OCI-LY1 (cell line): Measurements from ENCODE around the gene JUND.

Source experiments
- H2AFZ ChIP-seq: fragments of 200-600 bp; sonication (generic), shearing (Covaris generic); 2 replicates; pipeline ENCODE4 v1.6.0; 2014; ENCODE audit warnings: antibody characterized with exemption, mild to moderate bottlenecking, low read length
- H3F3A ChIP-seq: fragments of 200-600 bp; sonication (generic), shearing (Covaris generic); 2 replicates; pipeline ENCODE4 v1.6.0; 2014; ENCODE audit warnings: mild to moderate bottlenecking, antibody characterized with exemption, low read length, moderate library complexity; ENCODE audit not compliant: insufficient read depth
- H3K27ac ChIP-seq: fragments of 200-600 bp; sonication (generic); 2 replicates; pipeline ENCODE4 v1.5.1; 2014; ENCODE audit warnings: low read length, mixed run types, mild to moderate bottlenecking, low read depth; ENCODE audit not compliant: poor library complexity, severe bottlenecking
- H3K27me3 ChIP-seq: fragments of 200-600 bp; sonication (generic); 2 replicates; pipeline ENCODE4 v1.6.0; 2014; ENCODE audit warnings: antibody characterized with exemption, mild to moderate bottlenecking, low read length, moderate library complexity; ENCODE audit not compliant: insufficient read depth
- H3K36me3 ChIP-seq: fragments of 200-600 bp; sonication (generic); 2 replicates; pipeline ENCODE4 v1.6.1; 2014; ENCODE audit warnings: mild to moderate bottlenecking, antibody characterized with exemption, low read length, moderate library complexity, mixed read lengths; ENCODE audit not compliant: insufficient read depth
- H3K4me1 ChIP-seq: fragments of 200-600 bp; sonication (generic); 2 replicates; pipeline ENCODE4 v1.5.1; 2014; ENCODE audit warnings: mild to moderate bottlenecking, low read length, moderate library complexity; ENCODE audit not compliant: insufficient read depth, severe bottlenecking
- H3K4me2 ChIP-seq: fragments of 200-600 bp; sonication (generic), shearing (Covaris generic); 2 replicates; pipeline ENCODE4 v1.6.1; 2014; ENCODE audit warnings: low read length
- H3K4me3 ChIP-seq: fragments of 200-600 bp; sonication (generic); 2 replicates; pipeline ENCODE4 v1.5.1; 2014; ENCODE audit warnings: low read length, low read depth, mild to moderate bottlenecking, mixed read lengths; ENCODE audit not compliant: poor library complexity, severe bottlenecking
- H3K79me2 ChIP-seq: fragments of 200-600 bp; shearing (Covaris generic); 2 replicates; pipeline ENCODE4 v1.6.1; 2016; ENCODE audit warnings: mixed run types, low read length, mixed read lengths; ENCODE audit not compliant: insufficient read depth
- H3K9ac ChIP-seq: fragments of 200-600 bp; sonication (generic), shearing (Covaris generic); 2 replicates; pipeline ENCODE4 v1.6.1; 2014; ENCODE audit warnings: mild to moderate bottlenecking, low read length, mixed read lengths
- H3K9me2 ChIP-seq: fragments of 200-600 bp; sonication (generic), shearing (Covaris generic); 2 replicates; pipeline ENCODE4 v1.6.1; 2014; ENCODE audit warnings: low read depth, mild to moderate bottlenecking, low read length, mixed read lengths
- H3K9me3 ChIP-seq: fragments of 200-600 bp; shearing (Covaris generic); 2 replicates; pipeline ENCODE4 v1.6.1; 2014; ENCODE audit warnings: low read length, mixed read lengths
- H4K20me1 ChIP-seq: fragments of 200-600 bp; sonication (generic), shearing (Covaris generic); 2 replicates; pipeline ENCODE4 v1.6.0; 2016; ENCODE audit warnings: mild to moderate bottlenecking, low read length; ENCODE audit not compliant: insufficient read depth
- EZH2 ChIP-seq: fragments of 200-600 bp; sonication (generic), shearing (Covaris generic); IDR thresholded peaks from 2 replicates; pipeline ENCODE4 v1.8.0; 2017; ENCODE audit warnings: borderline replicate concordance, mixed run types, mild to moderate bottlenecking, antibody characterized with exemption, low read length, moderate library complexity, mixed read lengths
- TF ChIP-seq, protein P1 (sequence below): fragments of 200-600 bp; sonication (generic), shearing (Covaris generic); IDR thresholded peaks from 2 replicates; pipeline ENCODE4 v1.5.1; 2017; ENCODE audit warnings: mild to moderate bottlenecking, antibody characterized with exemption, low read length, moderate library complexity, mixed read lengths

The JUND gene

DNA sequence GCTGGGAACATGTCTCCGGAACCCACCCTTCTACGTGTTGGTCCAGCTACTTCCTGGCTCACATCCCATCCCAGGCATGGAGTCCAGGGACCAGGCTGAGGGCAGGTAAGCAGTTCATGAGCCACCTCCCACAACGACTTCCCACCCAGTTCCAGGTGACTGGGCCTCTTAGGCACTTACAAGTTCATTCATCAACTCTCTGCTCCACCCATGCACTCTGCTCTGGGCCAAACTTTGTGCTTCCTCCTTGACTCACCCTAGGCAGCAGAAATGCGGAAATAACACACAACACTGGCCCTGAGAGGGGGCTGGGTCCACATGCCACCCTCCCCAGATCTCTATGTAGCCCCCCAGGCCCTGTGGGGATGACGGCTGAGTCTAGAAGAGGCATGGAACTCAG lies 27.7 kb downstream of the JUND start:
- H3K4me2 ChIP-seq, result no peak overlapping the region
- no peaks in the 10 kb centered on the region for H3K9me3 ChIP-seq
- 0 out of 2 replicates have a peak, but pooled peaks cover 5% of the 10 kb centered on the region for H3F3A ChIP-seq
- peaks cover 20% of the 10 kb centered on the region for H3K4me1 ChIP-seq
- H2AFZ ChIP-seq, result no peak overlapping the region
- TF ChIP-seq, protein P1, sequence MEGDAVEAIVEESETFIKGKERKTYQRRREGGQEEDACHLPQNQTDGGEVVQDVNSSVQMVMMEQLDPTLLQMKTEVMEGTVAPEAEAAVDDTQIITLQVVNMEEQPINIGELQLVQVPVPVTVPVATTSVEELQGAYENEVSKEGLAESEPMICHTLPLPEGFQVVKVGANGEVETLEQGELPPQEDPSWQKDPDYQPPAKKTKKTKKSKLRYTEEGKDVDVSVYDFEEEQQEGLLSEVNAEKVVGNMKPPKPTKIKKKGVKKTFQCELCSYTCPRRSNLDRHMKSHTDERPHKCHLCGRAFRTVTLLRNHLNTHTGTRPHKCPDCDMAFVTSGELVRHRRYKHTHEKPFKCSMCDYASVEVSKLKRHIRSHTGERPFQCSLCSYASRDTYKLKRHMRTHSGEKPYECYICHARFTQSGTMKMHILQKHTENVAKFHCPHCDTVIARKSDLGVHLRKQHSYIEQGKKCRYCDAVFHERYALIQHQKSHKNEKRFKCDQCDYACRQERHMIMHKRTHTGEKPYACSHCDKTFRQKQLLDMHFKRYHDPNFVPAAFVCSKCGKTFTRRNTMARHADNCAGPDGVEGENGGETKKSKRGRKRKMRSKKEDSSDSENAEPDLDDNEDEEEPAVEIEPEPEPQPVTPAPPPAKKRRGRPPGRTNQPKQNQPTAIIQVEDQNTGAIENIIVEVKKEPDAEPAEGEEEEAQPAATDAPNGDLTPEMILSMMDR, result no peak
- no peak for TF ChIP-seq EZH2
- no peaks in the 10 kb centered on the region for H3K79me2 ChIP-seq
- no peaks in the 10 kb centered on the region for H4K20me1 ChIP-seq
- H3K36me3 ChIP-seq, result peaks cover 20% of the 10 kb centered on the region; the same call in 1 of the 2 replicates
- no peaks in the 10 kb centered on the region for H3K9me2 ChIP-seq
- H3K4me3 ChIP-seq, result no peak overlapping the region
- H3K27ac ChIP-seq, result peak overlapping the region; percentile 81
- no peaks in the 10 kb centered on the region for H3K27me3 ChIP-seq
- H3K9ac ChIP-seq, result no peak overlapping the region

- H4K20me1 ChIP-seq, result no peaks in the 10 kb centered on the region
- no peaks in the 10 kb centered on the region for H3K79me2 ChIP-seq
- no peak overlapping the region for H3K27ac ChIP-seq
- H3K9me2 ChIP-seq, result no peaks in the 10 kb centered on the region
- TF ChIP-seq EZH2, result no peak
- TF ChIP-seq, protein P1, result no peak
- H3K4me2 ChIP-seq, result no peak overlapping the region
- no peaks in the 10 kb centered on the region for H3K9me3 ChIP-seq
- H3K9ac ChIP-seq, result no peak overlapping the region
- H3K27me3 ChIP-seq, result no peaks in the 10 kb centered on the region
- peaks cover 20% of the 10 kb centered on the region; the same call in 1 of the 2 replicates for H3K36me3 ChIP-seq
- peaks cover 20% of the 10 kb centered on the region for H3K4me1 ChIP-seq
- 0 out of 2 replicates have a peak, but pooled peaks cover 5% of the 10 kb centered on the region for H3F3A ChIP-seq
- no peak overlapping the region for H3K4me3 ChIP-seq
- no peak overlapping the region for H2AFZ ChIP-seq
These were observed 28.3 kb downstream of the JUND start for GRCh38 chr19:18253130-18253529.

DNA sequence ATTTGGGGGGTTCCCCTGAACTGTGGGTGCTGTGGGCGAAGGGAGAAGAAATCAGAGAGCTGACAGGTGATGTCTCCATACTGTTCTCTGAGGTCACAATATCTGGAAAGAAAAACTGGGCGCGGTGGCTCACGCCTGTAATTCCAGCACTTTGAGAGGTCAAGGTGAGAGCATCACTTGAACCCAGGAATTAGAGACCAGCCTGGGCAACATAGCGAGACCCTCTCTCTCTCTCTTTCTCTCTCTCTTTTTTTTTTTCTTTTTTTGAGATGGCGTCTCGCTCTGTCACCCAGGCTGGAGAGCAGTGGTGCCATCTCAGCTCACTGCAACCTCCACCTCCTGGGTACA lies 29.1 kb downstream of the JUND start:
- H3K27me3 ChIP-seq, result no peaks in the 10 kb centered on the region
- no peaks in the 10 kb centered on the region for H3K9me2 ChIP-seq
- no peak overlapping the region for H2AFZ ChIP-seq
- H3K4me3 ChIP-seq, result no peak overlapping the region
- H3F3A ChIP-seq, result 0 out of 2 replicates have a peak, but pooled peaks cover 5% of the 10 kb centered on the region
- no peaks in the 10 kb centered on the region for H3K9me3 ChIP-seq
- peaks cover 24% of the 10 kb centered on the region for H3K36me3 ChIP-seq
- H3K9ac ChIP-seq, result no peak overlapping the region
- no peaks in the 10 kb centered on the region for H3K79me2 ChIP-seq
- no peak overlapping the region for H3K4me2 ChIP-seq
- no peak overlapping the region for H3K27ac ChIP-seq
- peaks cover 20% of the 10 kb centered on the region for H3K4me1 ChIP-seq
- no peaks in the 10 kb centered on the region for H4K20me1 ChIP-seq
- TF ChIP-seq, protein P1, result no peak
- no peak for TF ChIP-seq EZH2
